Keratinocyte (primary cell): ENCODE data around the gene LCE1F. TPM values are rescaled to one million over a fixed set of nuclear protein-coding genes. Genes with fewer than 3 reads are reported as not detected.

Experiments
- DNase-seq: peaks from one replicate; pipeline ENCODE4 v3.0.0-alpha.2; 2011; ENCODE audit warnings: low read depth, missing footprints, low spot score
- FAIRE-seq: peaks from 2 replicates; lab custom pipeline; 2011; peaks lifted over from hg19 to GRCh38; lab: Jason Lieb, UNC
- H2AFZ ChIP-seq: 2 replicates; pipeline ENCODE4 v1.6.0; 2012; ENCODE audit warnings: low read length, control low read depth, inconsistent platforms; ENCODE audit not compliant: control insufficient read depth
- H3K27ac ChIP-seq: 2 replicates; pipeline ENCODE4 v1.5.1; 2011; ENCODE audit warnings: low read length; ENCODE audit not compliant: control insufficient read depth, insufficient read depth
- H3K27me3 ChIP-seq: 3 replicates; pipeline ENCODE4 v1.6.0; 2011; ENCODE audit warnings: low read length; ENCODE audit not compliant: control insufficient read depth, insufficient read depth; ENCODE audit errors: extremely low read depth
- H3K36me3 ChIP-seq, 2 experiments: 2 replicates in 1 of 2; 3 replicates in 1 of 2; pipeline ENCODE4 v1.5.1; 2011; ENCODE audit warnings: low read length in 2 of 2, mild to moderate bottlenecking in 1 of 2; ENCODE audit not compliant: control insufficient read depth in 2 of 2, insufficient read depth in 2 of 2; ENCODE audit errors: extremely low read depth in 1 of 2
- H3K4me1 ChIP-seq: 3 replicates; pipeline ENCODE4 v1.5.1; 2011; ENCODE audit warnings: low read length; ENCODE audit not compliant: control insufficient read depth, insufficient read depth; ENCODE audit errors: extremely low read depth
- H3K4me2 ChIP-seq: 3 replicates; pipeline ENCODE4 v1.6.0; 2011; ENCODE audit warnings: low read depth, low read length; ENCODE audit not compliant: control insufficient read depth, insufficient read depth; ENCODE audit errors: extremely low read depth
- H3K4me3 ChIP-seq, 3 experiments: fragments of 200-600 bp in 1 of 3; sonication (generic) in 1 of 3; 2 replicates in 2 of 3; 3 replicates in 1 of 3; pipeline ENCODE4 v1.5.1; 2011 to 2016; ENCODE audit warnings: low read length in 3 of 3, mild to moderate bottlenecking in 3 of 3, control low read depth in 2 of 3, inconsistent platforms in 1 of 3, low read depth in 1 of 3, mixed read lengths in 1 of 3, mixed run types in 1 of 3, moderate library complexity in 1 of 3; ENCODE audit not compliant: control insufficient read depth in 2 of 3, insufficient read depth in 2 of 3; ENCODE audit errors: extremely low read depth in 1 of 3
- H3K79me2 ChIP-seq: 2 replicates; pipeline ENCODE4 v1.6.0; 2012; ENCODE audit warnings: low read length; ENCODE audit not compliant: control insufficient read depth, insufficient read depth
- H3K9ac ChIP-seq: 3 replicates; pipeline ENCODE4 v1.6.0; 2011; ENCODE audit warnings: low read length; ENCODE audit not compliant: control insufficient read depth, insufficient read depth; ENCODE audit errors: extremely low read depth
- H3K9me1 ChIP-seq: 3 replicates; pipeline ENCODE4 v1.6.0; 2011; ENCODE audit warnings: low read length; ENCODE audit not compliant: control insufficient read depth, insufficient read depth; ENCODE audit errors: extremely low read depth
- H3K9me3 ChIP-seq: 2 replicates; pipeline ENCODE4 v1.5.1; 2012; ENCODE audit warnings: low read depth, low read length; ENCODE audit not compliant: control insufficient read depth
- H4K20me1 ChIP-seq: 3 replicates; pipeline ENCODE4 v1.6.0; 2011; ENCODE audit warnings: low read length; ENCODE audit not compliant: control insufficient read depth, insufficient read depth; ENCODE audit errors: extremely low read depth
- CTCF ChIP-seq, 3 experiments: IDR thresholded peaks in 1 of 3; conservative IDR thresholded peaks in 1 of 3; optimal IDR thresholded peaks in 1 of 3; 2 replicates in 2 of 3; 3 replicates in 1 of 3; pipeline versions ENCODE3 to v1.5.1; 2011; ENCODE audit warnings: low read length in 3 of 3, mild to moderate bottlenecking in 3 of 3, moderate library complexity in 2 of 3, control low read depth in 1 of 3, inconsistent platforms in 1 of 3; ENCODE audit not compliant: insufficient read depth in 2 of 3; ENCODE audit errors: extremely low read depth in 1 of 3
- EZH2 ChIP-seq: IDR thresholded peaks from one replicate; pipeline ENCODE4 v1.6.1; 2012; ENCODE audit warnings: inconsistent platforms, mild to moderate bottlenecking, low read length, moderate library complexity
- dilution Hi-C: fragments of 300-500 bp; cut with MboI; formaldehyde crosslinking; loops from one replicate; pipeline ENCODE4 v1.7.0; 2020; ENCODE audit warnings: low sequenced_read_pairs; ENCODE audit not compliant: extremely low pct_ligation_motif_present
- polyA plus RNA-seq, 5 experiments: library from polyadenylated mRNA; depleted of rRNA in 3 of 5; stranded (reverse) in 3 of 5; stranded (forward) in 1 of 5; unstranded in 1 of 5; fragments of >200 nt; gene quantifications; 1 replicate in 1 of 5; 2 replicates in 3 of 5; 3 replicates in 1 of 5; pipeline versions ENCODE4 v1.2.1 to v1.2.3, GENCODE V29; 2011 to 2012; ENCODE audit warnings: missing spikeins in 2 of 5, low read depth in 1 of 5, low replicate concordance in 1 of 5

The LCE1F gene
- polyA plus RNA-seq, 1 donor (not counting 4 experiments of a cell fraction or from before 2014, with no cell fraction given): not detected

GRCh38 chr1:152759453-152760173 is 15.3 kb upstream of the LCE1F start:
- Histone ChIP-seq H3K4me3 (no peak overlapping the region), H3K4me2 (peak overlapping the region; percentile 70), H4K20me1 (no peaks in the 10 kb centered on the region), H2AFZ (no peak overlapping the region), H3K36me3 (peaks cover 0 to 1% of the 10 kb centered on the region in 2 experiments), H3K27me3 (no peaks in the 10 kb centered on the region), H3K9me3 (no peaks in the 10 kb centered on the region), H3K9ac (no peak overlapping the region), H3K4me1 (peaks cover 37% of the 10 kb centered on the region), H3K27ac (peak overlapping the region; percentile 57), H3K9me1 (peaks cover 3% of the 10 kb centered on the region), H3K79me2 (no peaks in the 10 kb centered on the region)
- TF ChIP-seq EZH2 (no peak), CTCF (optimal IDR thresholded peaks at IDR 0.05 in 1 of 3, IDR thresholded peaks at IDR 0.05 in 1 of 3, conservative IDR thresholded peaks at IDR 0.05 in 1 of 3; ENCODE audit: extremely low read depth in 1 of 3, insufficient read depth in 2 of 3, low read length in 3 of 3) (no peak)
- dilution Hi-C loops: no loop called here
- no peak for DNase-seq
- FAIRE-seq: peak; percentile 99

GRCh38 chr1:152760551-152761190 is 14.3 kb upstream of the LCE1F start:
- no peaks in the 10 kb centered on the region for H3K27me3 ChIP-seq
- peaks cover 0 to 1% of the 10 kb centered on the region in 2 experiments for H3K36me3 ChIP-seq
- H3K9me1 ChIP-seq: peaks cover 3% of the 10 kb centered on the region
- no peak for FAIRE-seq
- no peaks in the 10 kb centered on the region for H3K9me3 ChIP-seq
- no peak overlapping the region for H2AFZ ChIP-seq
- H3K4me3 ChIP-seq: no peak overlapping the region
- no peaks in the 10 kb centered on the region for H3K79me2 ChIP-seq
- H3K4me2 ChIP-seq: no peak overlapping the region
- dilution Hi-C loops: no loop called here
- peaks cover 37% of the 10 kb centered on the region for H3K4me1 ChIP-seq
- no peak overlapping the region for H3K27ac ChIP-seq
- DNase-seq: no peak
- H4K20me1 ChIP-seq: no peaks in the 10 kb centered on the region
- no peak for TF ChIP-seq CTCF (optimal IDR thresholded peaks at IDR 0.05 in 1 of 3, IDR thresholded peaks at IDR 0.05 in 1 of 3, conservative IDR thresholded peaks at IDR 0.05 in 1 of 3; ENCODE audit: extremely low read depth in 1 of 3, insufficient read depth in 2 of 3, low read length in 3 of 3)
- no peak overlapping the region for H3K9ac ChIP-seq
